NT2/D1 (cell line): ENCODE measurements around the gene ARPIN.
"Not testable (repeated sequence)": the region's sequence is repeated elsewhere in the genome, so short reads cannot be mapped to it uniquely, and the experiment has no call there.

Experiments used
- SUZ12 ChIP-seq: IDR thresholded peaks from 2 replicates; pipeline ENCODE4 v1.6.1; 2011; ENCODE audit not compliant: insufficient read length, insufficient read depth; ENCODE audit errors: extremely low read depth
- YY1 ChIP-seq: IDR thresholded peaks from 2 replicates; pipeline ENCODE4 v1.6.1; 2011; ENCODE audit not compliant: insufficient read length, insufficient read depth
- ZNF274 ChIP-seq: IDR thresholded peaks from 2 replicates; pipeline ENCODE4 v1.6.1; 2011; ENCODE audit warnings: mild to moderate bottlenecking, low read depth, low read length

DNA sequence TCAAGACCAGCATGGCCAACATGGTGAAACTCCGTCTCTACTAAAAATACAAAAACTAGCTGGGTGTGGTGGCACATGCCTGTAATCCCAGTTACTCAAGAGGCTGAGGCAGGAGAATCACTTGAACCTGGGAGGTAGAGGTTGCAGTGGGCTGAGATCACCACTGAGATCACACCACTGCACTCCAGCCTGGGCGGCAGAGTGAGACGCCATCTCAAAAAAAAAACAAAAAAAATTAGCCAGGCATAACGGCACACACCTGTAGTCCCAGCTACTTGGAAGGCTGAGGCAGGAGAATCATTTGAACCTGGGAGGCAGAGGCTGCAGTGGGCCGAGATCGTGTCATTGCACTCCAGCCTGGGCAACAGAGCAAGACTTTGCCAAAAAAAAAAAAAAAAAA is 31.0 kb upstream of the ARPIN start:
- TF ChIP-seq YY1, SUZ12, ZNF274: not testable (repeated sequence)
